AG09319 (cell line): ENCODE results near the gene NPPA.

Source experiments
- DNase-seq: peaks from one replicate; pipeline ENCODE4 v3.0.0-alpha.2; 2010; ENCODE audit warnings: low read depth; ENCODE audit errors: extremely low read depth
- CTCF ChIP-seq: IDR thresholded peaks from 2 replicates; pipeline ENCODE4 v1.5.1; 2011; ENCODE audit warnings: low read depth, mild to moderate bottlenecking, inconsistent platforms, low read length, moderate library complexity

The NPPA gene

GRCh38 chr1:11841245-11842153 lies 6.1 kb downstream of the NPPA start:
- no peak for DNase-seq

GRCh38 chr1:11839727-11840705 lies 7.6 kb downstream of the NPPA start:
- no peak for DNase-seq
- no peak for TF ChIP-seq CTCF

More at GRCh38 chr1:11841245-11842153, 6.1 kb downstream of the NPPA start:
- no peak for TF ChIP-seq CTCF

GRCh38 chr1:11838349-11839272 lies 9.0 kb downstream of the NPPA start:
- no peak for DNase-seq
- TF ChIP-seq CTCF = peak; percentile 100

GRCh38 chr1:11837767-11838348 lies 9.7 kb downstream of the NPPA start:
- DNase-seq = no peak
- TF ChIP-seq CTCF = no peak

GRCh38 chr1:11836955-11837766 lies 10.4 kb downstream of the NPPA start:
- no peak for DNase-seq
- TF ChIP-seq CTCF = no peak
